Loucy (cell line): ENCODE results near the gene TEX35.
A peak's percentile ranks its signal among the peaks of the same experiment; 100 is the strongest.

Source experiments
- H2AFZ ChIP-seq: fragments of 200-600 bp; sonication (generic); 2 replicates; pipeline ENCODE4 v1.6.0; 2016; ENCODE audit warnings: antibody characterized with exemption, mild to moderate bottlenecking, low read length, moderate library complexity
- H3F3A ChIP-seq: fragments of 200-600 bp; 2 replicates; pipeline ENCODE4 v1.6.0; 2016; ENCODE audit warnings: antibody characterized with exemption, low read depth, mild to moderate bottlenecking
- H3K27me3 ChIP-seq: fragments of 200-600 bp; sonication (generic); 2 replicates; pipeline ENCODE4 v1.6.1; 2014; ENCODE audit warnings: low read length, mild to moderate bottlenecking; ENCODE audit not compliant: insufficient read depth, poor library complexity, severe bottlenecking
- H3K36me3 ChIP-seq: fragments of 200-600 bp; sonication (generic); 2 replicates; pipeline ENCODE4 v1.6.1; 2016; ENCODE audit warnings: low read length; ENCODE audit not compliant: insufficient read depth
- H3K4me1 ChIP-seq: fragments of 200-600 bp; sonication (generic); 2 replicates; pipeline ENCODE4 v1.5.1; 2014; ENCODE audit warnings: low read length, mild to moderate bottlenecking; ENCODE audit not compliant: insufficient read depth, poor library complexity, severe bottlenecking
- H3K4me2 ChIP-seq: fragments of 200-600 bp; sonication (generic); 2 replicates; pipeline ENCODE4 v1.6.0; 2014; ENCODE audit warnings: antibody characterized with exemption, low read length, low read depth, mild to moderate bottlenecking; ENCODE audit not compliant: poor library complexity, severe bottlenecking
- H3K4me3 ChIP-seq: fragments of 200-600 bp; sonication (generic); 2 replicates; pipeline ENCODE4 v1.5.1; 2014; ENCODE audit warnings: low read length, mild to moderate bottlenecking, mixed read lengths; ENCODE audit not compliant: poor library complexity, severe bottlenecking
- H3K79me2 ChIP-seq: fragments of 200-600 bp; sonication (generic); 2 replicates; pipeline ENCODE4 v1.6.1; 2014; ENCODE audit warnings: low read length; ENCODE audit not compliant: insufficient read depth
- H3K9ac ChIP-seq: fragments of 200-600 bp; sonication (generic); 2 replicates; pipeline ENCODE4 v1.6.0; 2014; ENCODE audit warnings: mild to moderate bottlenecking, low read depth, low read length, moderate library complexity; ENCODE audit not compliant: poor library complexity, severe bottlenecking
- H3K9me2 ChIP-seq: fragments of 200-600 bp; sonication (generic); replicated peaks from 2 replicates; pipeline ENCODE4 v1.6.1; 2016; ENCODE audit warnings: low read depth, low read length, mixed read lengths
- H3K9me3 ChIP-seq: fragments of 200-600 bp; sonication (generic); 2 replicates; pipeline ENCODE4 v1.6.1; 2014; ENCODE audit warnings: mild to moderate bottlenecking, antibody characterized with exemption, low read length, low read depth; ENCODE audit not compliant: insufficient read depth
- H4K20me1 ChIP-seq: fragments of 200-600 bp; sonication (generic); 2 replicates; pipeline ENCODE4 v1.6.0; 2014; ENCODE audit warnings: antibody characterized with exemption, low read length, mild to moderate bottlenecking; ENCODE audit not compliant: insufficient read depth, poor library complexity, severe bottlenecking
- CTCF ChIP-seq: fragments of 200-600 bp; sonication (generic); conservative IDR thresholded peaks from 2 replicates; pipeline ENCODE4 v1.5.1; 2014; ENCODE audit warnings: mild to moderate bottlenecking, antibody characterized with exemption, low read length
- EZH2phosphoT487 ChIP-seq: fragments of 200-600 bp; IDR thresholded peaks from 2 replicates; pipeline ENCODE4 v1.6.1; 2018; ENCODE audit warnings: antibody characterized with exemption, mild to moderate bottlenecking, moderate library complexity, borderline replicate concordance

Gene TEX35

GRCh38 chr1:178500091-178500770, 12.7 kb upstream of the TEX35 start:
- Histone ChIP-seq H3K9me3 (no peaks in the 10 kb centered on the region), H3K4me2 (no peak overlapping the region), H4K20me1 (no peaks in the 10 kb centered on the region), H3K27me3 (no peaks in the 10 kb centered on the region), H3K9me2 (no peaks in the 10 kb centered on the region), H3F3A (no peaks in the 10 kb centered on the region), H3K4me1 (no peaks in the 10 kb centered on the region), H3K4me3 (no peak overlapping the region), H3K79me2 (no peaks in the 10 kb centered on the region), H3K36me3 (no peaks in the 10 kb centered on the region), H3K9ac (no peak overlapping the region), H2AFZ (no peak overlapping the region)
- TF ChIP-seq EZH2phosphoT487 (no peak), CTCF (0 out of 2 replicates have a peak, but pooled peaks have one; percentile 25)

GRCh38 chr1:178500936-178501554, 11.9 kb upstream of the TEX35 start:
- Histone ChIP-seq H2AFZ (no peak overlapping the region), H3K79me2 (no peaks in the 10 kb centered on the region), H3K4me2 (no peak overlapping the region), H4K20me1 (no peaks in the 10 kb centered on the region), H3K4me3 (no peak overlapping the region), H3F3A (no peaks in the 10 kb centered on the region), H3K36me3 (no peaks in the 10 kb centered on the region), H3K9me3 (no peaks in the 10 kb centered on the region), H3K9ac (no peak overlapping the region), H3K9me2 (no peaks in the 10 kb centered on the region), H3K27me3 (no peaks in the 10 kb centered on the region), H3K4me1 (no peaks in the 10 kb centered on the region)
- TF ChIP-seq EZH2phosphoT487 (no peak), CTCF (no peak)

GRCh38 chr1:178501705-178502329, 11.1 kb upstream of the TEX35 start:
- Histone ChIP-seq H3K79me2 (no peaks in the 10 kb centered on the region), H3K27me3 (no peaks in the 10 kb centered on the region), H3K4me2 (no peak overlapping the region), H4K20me1 (no peaks in the 10 kb centered on the region), H3K9me2 (no peaks in the 10 kb centered on the region), H3F3A (no peaks in the 10 kb centered on the region), H2AFZ (no peak overlapping the region), H3K9me3 (no peaks in the 10 kb centered on the region), H3K4me3 (no peak overlapping the region), H3K9ac (no peak overlapping the region), H3K36me3 (no peaks in the 10 kb centered on the region), H3K4me1 (no peaks in the 10 kb centered on the region)
- TF ChIP-seq CTCF (peak; percentile 80), EZH2phosphoT487 (no peak)
